Testis (tissue), 3 donors: ENCODE data around the gene TMEM156. TPM values are rescaled to one million over a fixed set of nuclear protein-coding genes. Genes with fewer than 3 reads are reported as not detected.

Source experiments
- DNase-seq: peaks from one replicate; pipeline ENCODE4 v3.0.0-alpha.2; 2019
- H3K27ac ChIP-seq, 2 donors: fragments of 200-600 bp; sonication (generic); one replicate each; pipeline ENCODE4 v1.5.1; 2019
- H3K27me3 ChIP-seq: fragments of 200-600 bp; sonication (generic); one replicate; pipeline ENCODE4 v1.5.1; 2019
- H3K36me3 ChIP-seq: fragments of 200-600 bp; sonication (generic); one replicate; pipeline ENCODE4 v1.5.1; 2017; ENCODE audit warnings: low read depth; ENCODE audit errors: missing control alignments
- H3K4me1 ChIP-seq: fragments of 200-600 bp; sonication (generic); one replicate; pipeline ENCODE4 v1.5.1; 2019
- H3K4me3 ChIP-seq, 2 donors: fragments of 200-600 bp; sonication (generic); one replicate each; pipeline ENCODE4 v1.5.1; 2017 to 2019
- H3K9me3 ChIP-seq: fragments of 200-600 bp; sonication (generic); one replicate; pipeline ENCODE4 v1.5.1; 2017
- CTCF ChIP-seq, 3 experiments: fragments of 450-650 bp in 2 of 3; fragments of 200-600 bp in 1 of 3; sonication (generic) in 1 of 3; IDR thresholded peaks; one replicate each; pipeline ENCODE4 v1.5.1; 2016 to 2019; ENCODE audit warnings: antibody characterized with exemption in 3 of 3, mild to moderate bottlenecking in 2 of 3, moderate library complexity in 1 of 3
- POLR2A ChIP-seq: fragments of 450-650 bp; IDR thresholded peaks from one replicate; pipeline ENCODE4 v1.6.1; 2017; ENCODE audit warnings: antibody characterized with exemption, mild to moderate bottlenecking, moderate library complexity
- WGBS, 2 donors: methylation state at CpG; one replicate each; pipeline ENCODE4 v1.1.5; 2018; 5-methylcytosine and 5-hydroxymethylcytosine counted together
- intact Hi-C: fragments of 100-400 bp; cut with DNase I; formaldehyde crosslinking; loops from one replicate; pipeline ENCODE4 v1.15.1; 2023; ENCODE audit warnings: low total_unique reads
- polyA plus RNA-seq: library from polyadenylated mRNA; stranded (reverse); fragments of 350-450 nt; fragmentation: Illumina TruSeq; extraction: RNeasy Lipid Tissue Mini Kit (QIAGEN cat#74804); gene quantifications from one replicate; pipeline ENCODE4 v1.2.3, GENCODE V29; 2014; ENCODE audit warnings: low read depth, low replicate concordance; ENCODE audit not compliant: insufficient read depth
- total RNA-seq, 2 donors: library from RNA; depleted of rRNA; stranded (reverse); fragments of >200 nt; gene quantifications; one replicate each; pipeline ENCODE4 v1.2.3, GENCODE V29; 2016

The TMEM156 gene
- total and polyA plus RNA-seq, 3 donors from 2014 or later: 0.86 TPM; not detected in 2

DNA sequence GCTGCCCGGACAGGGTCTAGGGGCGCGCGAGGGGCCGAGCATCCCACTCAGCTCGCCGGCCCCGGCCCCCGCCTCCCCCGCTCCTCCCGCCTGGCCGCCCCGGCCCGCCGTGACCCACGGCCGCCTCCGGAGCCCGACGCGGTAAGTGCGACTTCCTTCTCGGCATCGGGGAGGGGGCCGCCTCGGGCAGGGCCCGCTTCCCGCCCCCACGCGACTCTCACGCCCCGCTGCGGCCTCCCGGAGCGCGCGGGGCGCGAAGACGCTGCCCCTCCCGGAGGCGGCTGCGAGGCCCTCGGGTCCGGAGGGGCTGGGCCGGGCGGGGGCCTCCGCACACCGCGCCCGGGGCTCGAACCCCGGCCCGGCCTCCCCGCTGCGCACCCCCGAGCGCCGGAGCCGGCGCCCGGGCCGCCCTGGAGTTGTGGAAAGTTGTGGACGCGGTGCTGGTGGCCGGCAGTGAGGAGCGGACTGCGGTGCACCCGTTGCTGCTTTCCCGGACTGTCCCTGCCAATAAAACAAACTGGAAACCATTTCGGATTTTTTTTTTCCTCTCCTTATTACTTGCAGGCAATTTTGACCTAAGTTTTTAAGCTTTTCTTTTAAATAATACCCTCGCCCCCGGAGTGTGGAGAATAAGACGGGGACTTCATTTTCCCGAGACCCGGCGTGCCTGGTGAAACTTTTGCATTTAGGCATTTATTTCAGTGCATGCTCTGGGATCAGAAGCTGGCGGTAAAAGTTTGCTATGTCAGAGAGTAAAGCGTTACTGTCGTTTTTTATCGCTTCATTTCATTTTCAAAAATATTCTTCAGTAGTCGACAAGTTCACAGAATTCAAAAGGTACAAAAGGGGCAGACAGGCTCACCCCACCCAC, 13.0 kb upstream of the TMEM156 start:
- intact Hi-C loops: no loop called here
- 0 to 2% methylated on average over 18 to 32 of the region's 82 CpGs for WGBS, 2 donors
- DNase-seq: peak; percentile 42

DNA sequence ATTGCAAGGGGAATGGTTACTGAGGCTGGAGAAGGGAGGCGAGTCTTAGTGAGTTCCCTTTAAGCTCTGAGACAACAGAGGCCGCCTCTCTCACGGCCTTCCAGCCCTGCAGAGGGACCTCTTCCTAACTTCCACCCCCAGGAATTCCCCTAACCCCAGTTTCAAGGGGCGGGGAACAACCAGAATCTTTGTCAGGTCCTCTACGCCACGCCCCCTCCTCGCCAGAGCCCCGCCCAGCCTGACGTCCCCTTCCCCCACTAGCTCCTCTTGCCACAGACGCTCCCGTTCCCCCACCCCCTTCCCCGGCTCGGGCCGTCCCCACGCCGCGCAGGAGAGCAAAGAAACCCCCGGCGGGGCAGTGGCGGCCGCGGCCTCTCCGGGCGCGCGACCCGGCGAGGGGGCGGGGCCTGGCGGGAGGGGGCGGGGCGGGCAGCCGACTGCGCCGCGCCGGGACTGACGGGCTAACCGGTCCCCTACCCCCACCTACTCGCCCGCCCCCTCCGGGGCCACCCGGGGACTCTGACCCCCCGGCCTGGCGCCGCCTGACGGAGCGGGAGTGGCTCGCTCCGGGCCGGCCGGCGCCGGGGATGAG, 12.3 kb upstream of the TMEM156 start:
- Histone ChIP-seq H3K36me3 (no peaks in the 10 kb centered on the region), H3K4me3 (peak overlapping the region; percentile 64 to 91), H3K27ac (peak overlapping the region; percentile 18 to 93), H3K4me1 (peaks cover 7% of the 10 kb centered on the region), H3K27me3 (no peaks in the 10 kb centered on the region), H3K9me3 (no peaks in the 10 kb centered on the region)
- intact Hi-C loops: no loop called here
- no peak for TF ChIP-seq POLR2A
- no peak for TF ChIP-seq CTCF (IDR thresholded peaks at IDR 0.05)
- 0 to 1% methylated on average over 12 to 20 of the region's 54 CpGs for WGBS, 2 donors
- peak; percentile 93 for DNase-seq

More for the DNA sequence above, 13.0 kb upstream of the TMEM156 start:
- peaks cover 8% of the 10 kb centered on the region for H3K4me1 ChIP-seq
- peak overlapping the region; percentile 39 to 93 for H3K27ac ChIP-seq
- peak overlapping the region; percentile 64 to 91 for H3K4me3 ChIP-seq
- TF ChIP-seq CTCF (IDR thresholded peaks at IDR 0.05): no peak
- TF ChIP-seq POLR2A: no peak
- no peaks in the 10 kb centered on the region for H3K36me3 ChIP-seq
- no peaks in the 10 kb centered on the region for H3K9me3 ChIP-seq
- H3K27me3 ChIP-seq: no peaks in the 10 kb centered on the region

- no peak for DNase-seq
- Histone ChIP-seq H3K36me3 (no peaks in the 10 kb centered on the region), H3K4me1 (peaks cover 7% of the 10 kb centered on the region), H3K27me3 (no peaks in the 10 kb centered on the region), H3K4me3 (peak overlapping the region; percentile 64 to 91), H3K27ac (peak overlapping the region; percentile 18 to 93), H3K9me3 (no peaks in the 10 kb centered on the region)
- intact Hi-C loops: no loop called here
- TF ChIP-seq CTCF (IDR thresholded peaks at IDR 0.05): no peak
- WGBS, 2 donors: 9 to 12% methylated on average over 8 of the region's 8 CpGs
These were observed 11.7 kb upstream of the TMEM156 start for GRCh38 chr4:39043861-39044363.

- Histone ChIP-seq H3K4me1 (peaks cover 7% of the 10 kb centered on the region), H3K27me3 (no peaks in the 10 kb centered on the region), H3K4me3 (no peak overlapping the region), H3K36me3 (no peaks in the 10 kb centered on the region), H3K27ac (peak overlapping the region; percentile 19 to 39), H3K9me3 (no peaks in the 10 kb centered on the region)
- 54 to 59% methylated on average over 10 of the region's 10 CpGs for WGBS, 2 donors
- intact Hi-C loops: no loop called here
- no peak for DNase-seq
- no peak for TF ChIP-seq CTCF (IDR thresholded peaks at IDR 0.05)
- TF ChIP-seq POLR2A: no peak
These were observed 11.1 kb upstream of the TMEM156 start for GRCh38 chr4:39043058-39043860.
